NCI-H345 treated with DMSO at 0.1 percent for 48 hours (cell line): ENCODE data around the gene SLC24A1.

ENCODE experiments used
- DNase-seq: peaks from one replicate; lab custom pipeline; 2025; ENCODE audit not compliant: unreplicated experiment; lab: John Stamatoyannopoulos, UW

Gene SLC24A1

GRCh38 chr15:65651831-65652749 lies 30.4 kb downstream of the SLC24A1 start:
- no peak for DNase-seq

- no peak for DNase-seq
These were observed 31.6 kb downstream of the SLC24A1 start for GRCh38 chr15:65653341-65653740.

- DNase-seq = no peak
These were observed 32.2 kb downstream of the SLC24A1 start for GRCh38 chr15:65653801-65654521.

- DNase-seq = no peak
These were observed 33.3 kb downstream of the SLC24A1 start for GRCh38 chr15:65655026-65655425.

- DNase-seq = no peak
These were observed 33.7 kb downstream of the SLC24A1 start for GRCh38 chr15:65655457-65655856.

- no peak for DNase-seq
These were observed 37.8 kb downstream of the SLC24A1 start for GRCh38 chr15:65659502-65660052.

GRCh38 chr15:65660927-65661326 lies 39.2 kb downstream of the SLC24A1 start:
- no peak for DNase-seq

GRCh38 chr15:65663521-65663920 lies 41.8 kb downstream of the SLC24A1 start:
- DNase-seq = no peak

- DNase-seq = no peak
These were observed 44.5 kb downstream of the SLC24A1 start for GRCh38 chr15:65666257-65666656.

GRCh38 chr15:65675551-65675950 lies 53.8 kb downstream of the SLC24A1 start:
- DNase-seq = no peak

GRCh38 chr15:65676123-65676522 lies 54.4 kb downstream of the SLC24A1 start:
- no peak for DNase-seq

GRCh38 chr15:65680544-65680943 lies 58.8 kb downstream of the SLC24A1 start:
- no peak for DNase-seq

- no peak for DNase-seq
These were observed 60.7 kb downstream of the SLC24A1 start for GRCh38 chr15:65682404-65682911.

- no peak for DNase-seq
These were observed 66.7 kb downstream of the SLC24A1 start for GRCh38 chr15:65688462-65688861.

GRCh38 chr15:65690173-65690572 lies 68.4 kb downstream of the SLC24A1 start:
- no peak for DNase-seq

GRCh38 chr15:65690778-65691177 lies 69.0 kb downstream of the SLC24A1 start:
- DNase-seq = no peak

- no peak for DNase-seq
These were observed 73.3 kb downstream of the SLC24A1 start for GRCh38 chr15:65695081-65695480.
